G401 (cell line): ENCODE measurements around the gene SLX4IP. TPM values are rescaled to one million over a fixed set of nuclear protein-coding genes. Genes with fewer than 3 reads are reported as not detected.

Experiments used
- DNase-seq: peaks from one replicate; pipeline ENCODE4 v3.0.0-alpha.2; 2015; ENCODE audit warnings: low spot score
- in situ Hi-C: cut with HindIII; loops from 2 replicates; pipeline ENCODE4 v1.10.0; 2016; ENCODE audit warnings: low sequenced_read_pairs, mixed read lengths
- total RNA-seq: library from RNA; depleted of rRNA; stranded (reverse); fragments of >200 nt; shearing (Covaris generic); gene quantifications from 2 replicates; pipeline ENCODE4 v1.2.3, GENCODE V29; 2014

SLX4IP gene
- total RNA-seq, 1 experiment from 2014 or later = 2.7 TPM

DNA sequence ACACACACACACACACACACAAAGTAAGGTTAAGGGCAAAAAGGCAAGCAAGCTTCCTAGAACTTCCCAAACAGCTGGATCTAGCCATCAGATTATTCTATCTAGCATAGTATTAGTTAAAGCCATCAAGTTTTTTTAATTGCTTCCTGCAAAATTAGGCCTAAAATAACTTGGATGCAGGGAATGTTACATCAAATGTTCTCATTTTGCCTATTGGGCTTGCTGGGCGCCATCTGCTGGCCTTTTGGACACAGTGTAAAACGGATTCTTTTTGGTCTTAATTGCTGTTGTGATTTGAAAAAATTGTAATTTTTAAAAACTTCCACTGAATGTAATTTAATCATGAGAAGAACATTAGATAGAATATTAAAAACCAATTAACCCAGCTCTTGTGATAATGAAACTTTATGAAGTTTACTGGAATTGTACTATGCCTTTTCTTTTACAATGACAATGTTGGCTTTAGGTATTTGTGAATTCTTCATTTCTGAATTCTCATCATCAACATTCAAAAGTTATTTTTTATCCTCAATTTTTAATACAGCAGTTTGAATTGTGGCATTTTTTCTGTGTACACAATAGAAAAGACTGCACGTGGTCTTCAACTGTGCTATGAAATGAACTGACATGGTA is 7.9 kb upstream of the SLX4IP start:
- peak; percentile 82 for DNase-seq
- in situ Hi-C loops = no loop called here

DNA sequence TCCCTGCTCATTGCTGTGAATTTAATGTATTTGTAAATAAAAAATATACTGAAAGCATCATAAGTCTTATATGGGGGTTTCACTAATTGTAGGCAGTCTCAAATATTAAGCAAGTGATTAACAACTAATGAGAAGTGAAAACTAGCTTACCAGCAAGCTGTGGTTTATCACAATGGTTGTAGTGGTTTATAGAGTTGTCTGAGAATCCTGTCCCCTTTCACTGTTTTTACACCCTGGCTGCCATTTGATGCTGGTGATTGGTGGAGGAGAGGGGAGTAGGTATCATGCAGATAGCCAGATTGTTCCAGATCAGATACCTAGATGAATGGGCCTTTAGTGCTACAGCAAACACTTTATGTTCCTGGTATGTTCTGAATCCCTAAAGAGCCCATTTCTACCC is 7.1 kb upstream of the SLX4IP start:
- in situ Hi-C loops = no loop called here
- DNase-seq = no peak

DNA sequence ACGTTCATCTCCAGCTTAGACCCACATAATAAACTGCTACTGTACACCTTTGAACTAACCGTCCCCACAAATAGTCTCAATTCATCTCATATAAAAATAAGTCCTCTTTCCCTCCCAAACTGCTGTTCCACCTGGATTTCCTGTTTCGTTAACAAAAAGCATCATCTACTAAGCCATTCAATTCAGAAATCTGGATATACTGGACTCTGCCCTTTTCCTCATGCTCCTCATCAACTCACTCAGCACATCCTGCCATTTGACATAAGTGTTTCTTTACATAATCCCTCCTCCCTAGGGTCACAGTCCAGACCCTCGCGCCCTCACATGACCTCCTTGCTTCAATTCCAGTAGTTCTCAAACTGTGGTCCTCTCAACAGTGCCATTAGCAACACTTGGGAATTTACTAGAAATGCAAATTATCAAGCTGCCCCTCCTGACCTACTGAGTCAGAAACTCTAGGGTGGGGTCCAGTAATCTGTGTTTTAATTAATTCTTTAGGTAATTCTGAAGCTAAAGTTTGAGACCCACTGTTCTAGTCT is 5.6 kb upstream of the SLX4IP start:
- no peak for DNase-seq
- in situ Hi-C loops = no loop called here

DNA sequence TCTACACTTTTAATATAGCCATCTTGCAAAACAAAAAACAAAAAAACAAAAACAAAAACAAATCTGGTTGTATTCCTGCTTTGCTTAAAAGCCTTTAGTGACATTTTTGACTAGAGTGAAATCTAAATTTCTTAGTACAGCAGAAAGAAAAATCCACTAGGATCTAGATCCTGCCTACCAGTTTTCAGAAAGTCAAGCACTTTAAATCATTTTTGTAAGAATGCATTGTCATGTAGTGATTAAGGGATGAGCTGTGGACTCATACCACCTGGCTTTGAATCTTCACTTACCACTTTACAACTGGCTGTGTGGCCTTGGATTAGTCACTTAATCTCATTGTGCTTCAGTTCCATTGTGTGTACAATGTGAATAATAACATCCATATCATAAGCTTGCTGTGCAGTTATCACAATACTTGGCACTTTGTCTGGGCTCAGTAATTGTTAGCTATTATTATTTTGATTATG is 5.1 kb upstream of the SLX4IP start:
- DNase-seq = no peak
- in situ Hi-C loops = no loop called here

DNA sequence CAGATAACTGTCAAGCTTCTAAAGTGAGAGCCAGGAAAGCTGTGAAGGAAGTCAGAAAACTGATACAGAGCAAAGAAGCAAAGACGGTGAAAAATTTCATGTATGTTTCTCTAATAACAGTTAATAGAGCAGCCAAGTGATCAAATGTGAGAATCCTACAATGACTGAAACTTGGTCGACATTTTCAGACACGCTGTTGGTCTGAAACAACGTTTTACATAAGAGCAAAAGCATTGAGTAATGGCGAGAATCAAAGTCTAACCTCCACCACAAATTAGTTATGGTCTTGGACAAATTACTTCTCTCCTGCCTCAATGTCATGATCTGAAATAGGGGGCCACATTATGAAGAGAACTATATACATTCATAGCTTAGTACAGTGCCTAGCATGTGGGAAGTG is 4.4 kb upstream of the SLX4IP start:
- DNase-seq = no peak
- in situ Hi-C loops = no loop called here

DNA sequence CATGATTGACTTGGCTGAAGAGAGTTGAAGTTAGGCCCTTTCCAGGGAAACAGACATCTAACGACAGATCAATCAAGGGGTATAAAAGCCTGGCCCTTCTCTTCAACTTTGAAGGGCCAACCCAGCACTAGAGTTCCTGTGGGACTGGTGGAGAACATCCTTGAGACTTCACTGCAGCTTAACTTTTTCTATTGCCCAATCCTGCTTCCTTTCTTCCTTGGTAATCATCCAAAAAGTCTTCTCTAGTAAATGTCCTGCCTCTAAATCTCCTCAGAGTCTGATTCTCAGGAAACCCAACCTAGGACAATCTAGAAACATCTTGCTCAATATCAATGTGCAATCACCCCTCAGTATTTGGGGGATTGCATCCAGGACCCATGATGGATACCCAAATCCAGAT is 3.0 kb upstream of the SLX4IP start:
- in situ Hi-C loops = no loop called here
- no peak for DNase-seq

DNA sequence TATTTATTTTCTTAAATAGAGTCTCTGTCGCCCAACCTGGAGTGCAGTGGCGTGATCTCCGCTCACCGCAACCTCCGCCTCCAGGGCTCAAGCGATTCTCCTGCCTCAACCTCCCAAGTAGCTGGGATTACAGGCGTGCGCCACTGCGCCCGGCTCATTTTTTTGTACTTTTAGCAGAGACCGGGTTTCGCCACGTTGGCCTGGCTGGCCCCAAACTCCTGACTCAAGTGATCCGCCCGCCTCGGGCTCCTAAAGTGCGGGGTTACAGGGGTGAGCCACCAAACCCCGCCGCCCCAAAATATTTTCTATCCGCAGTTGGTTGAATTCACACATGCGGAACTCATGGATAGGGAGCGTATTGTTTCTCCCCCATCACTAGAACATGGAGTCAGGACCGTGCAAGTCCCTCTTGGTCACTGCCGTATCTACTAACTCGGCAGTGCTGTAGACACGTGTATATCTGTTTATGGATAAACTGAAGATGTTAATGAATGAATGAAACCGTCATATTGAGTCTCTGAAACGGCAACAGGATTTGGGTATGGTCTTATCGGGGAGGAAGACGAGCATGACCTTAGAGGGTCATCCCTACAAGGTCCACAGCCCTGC is 2.0 kb upstream of the SLX4IP start:
- in situ Hi-C loops = no loop called here
- no peak for DNase-seq

DNA sequence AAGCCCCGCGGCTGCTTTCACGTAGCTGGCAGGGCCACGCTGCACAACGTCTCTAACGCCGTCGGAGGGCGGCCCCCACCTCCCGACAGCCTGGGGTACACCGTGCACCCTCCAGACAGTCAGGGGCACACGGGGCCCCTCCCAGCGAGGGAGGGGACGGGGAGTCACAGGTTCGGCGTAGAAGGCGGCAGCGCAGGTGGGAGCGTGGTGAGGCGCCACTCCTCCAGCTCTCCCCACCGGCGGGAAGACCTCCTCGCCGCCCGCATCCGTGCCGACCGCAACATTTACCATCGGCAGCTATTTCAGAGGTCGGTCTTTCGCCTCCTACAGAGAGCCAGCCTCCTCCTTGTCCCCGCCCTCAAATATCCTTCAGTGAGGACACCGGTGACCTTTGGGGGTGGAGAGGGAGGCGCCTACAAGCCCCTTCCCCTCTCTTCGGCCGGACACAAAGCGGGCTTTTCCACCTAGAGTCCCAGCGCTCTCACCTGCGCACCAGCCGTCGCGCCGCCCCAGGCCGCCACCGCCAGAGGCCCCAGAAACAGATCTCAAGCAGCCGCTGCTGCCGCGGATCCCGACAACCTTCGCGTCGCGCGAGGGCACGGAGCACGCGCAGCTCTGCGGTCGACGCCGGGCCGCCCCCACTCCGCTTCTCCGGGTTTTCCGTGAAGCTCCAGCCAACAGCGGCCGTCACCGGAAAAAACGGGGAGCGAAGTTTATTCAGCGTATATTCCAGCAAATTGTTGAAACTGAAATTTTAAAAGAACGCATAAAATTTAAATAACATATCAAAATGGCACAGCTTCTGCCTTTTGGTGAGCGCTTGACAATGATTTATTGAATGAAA is 1.3 kb upstream of the SLX4IP start, which contains the start of gene MKKS:
Gene MKKS (minus strand): TSS at position 600 of the 844 bp plus-strand sequence. CDS start 20,708 bp downstream, outside the sequence.
- DNase-seq = no peak

DNA sequence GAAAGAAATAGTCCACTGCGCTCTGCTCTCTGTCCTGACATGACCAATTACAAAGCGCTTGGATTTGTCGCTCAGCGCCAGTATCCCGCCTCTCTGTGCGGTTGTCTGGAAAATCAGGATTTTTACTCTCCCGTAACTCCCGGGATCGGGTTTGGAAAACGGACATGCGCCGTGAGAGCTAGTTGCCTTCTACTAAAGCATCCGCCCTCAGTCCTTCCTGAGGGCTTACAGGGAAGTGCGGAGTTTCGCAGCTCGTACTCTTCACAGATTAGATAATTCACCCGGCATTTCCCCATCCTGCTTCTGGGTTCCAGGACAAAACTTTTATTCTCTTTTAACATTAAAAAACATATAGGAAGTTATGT is 656 bp upstream of the SLX4IP start:
- in situ Hi-C loops = no loop called here
- peak; percentile 98 for DNase-seq

More for the DNA sequence above, 1.3 kb upstream of the SLX4IP start, which contains the start of gene MKKS:
- in situ Hi-C loops = no loop called here

DNA sequence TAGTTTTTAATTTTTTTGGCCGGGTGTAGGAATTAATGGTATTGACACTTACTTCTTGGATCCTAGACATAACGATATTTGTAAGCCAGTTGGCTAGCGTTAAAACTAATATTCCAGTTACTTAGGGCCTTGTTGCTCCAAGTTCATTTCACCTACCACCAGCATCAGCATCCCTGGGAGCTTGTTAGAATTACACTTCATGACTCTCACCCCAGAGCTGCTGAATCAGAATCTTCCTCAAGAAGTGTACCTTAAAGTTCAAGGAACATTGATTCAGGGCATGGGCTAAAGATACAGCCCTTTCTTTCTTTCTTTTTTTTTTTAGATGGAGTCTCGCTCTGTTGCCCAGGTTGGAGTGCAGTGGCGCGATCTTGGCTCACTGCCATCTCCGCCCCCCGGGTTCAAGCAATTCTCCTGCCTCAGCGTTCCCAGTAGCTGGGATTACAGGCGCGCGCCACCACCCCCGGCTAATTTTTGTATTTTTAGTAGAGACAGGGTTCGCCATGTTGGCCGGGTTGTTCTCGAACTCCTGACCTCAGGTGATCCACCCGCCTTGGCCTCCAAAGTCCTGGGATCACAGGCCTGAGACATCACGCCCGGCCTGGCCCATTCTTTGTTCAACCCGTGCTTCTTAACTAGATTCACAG is 1.1 kb downstream of the SLX4IP start:
- in situ Hi-C loops = no loop called here
- no peak for DNase-seq

DNA sequence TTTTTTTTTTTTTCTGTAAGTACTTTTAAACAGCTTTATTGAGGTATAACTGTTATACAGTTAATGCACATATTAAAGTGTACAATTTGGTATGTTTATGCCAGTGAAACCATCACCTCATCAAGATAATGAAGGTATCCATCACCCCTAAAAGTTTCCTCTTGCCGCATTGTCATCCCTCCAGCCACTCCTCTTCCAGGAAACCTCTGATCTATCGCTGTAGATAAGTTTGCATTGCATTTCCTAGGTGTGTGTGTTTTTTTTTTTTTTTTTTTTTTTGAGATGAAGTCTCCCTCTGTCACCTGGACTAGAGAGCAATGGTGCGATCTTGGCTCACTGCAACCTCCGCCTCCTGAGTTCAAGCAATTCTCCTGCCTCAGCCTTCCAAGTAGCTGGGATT is 3.1 kb downstream of the SLX4IP start:
- DNase-seq = no peak
- in situ Hi-C loops = no loop called here

DNA sequence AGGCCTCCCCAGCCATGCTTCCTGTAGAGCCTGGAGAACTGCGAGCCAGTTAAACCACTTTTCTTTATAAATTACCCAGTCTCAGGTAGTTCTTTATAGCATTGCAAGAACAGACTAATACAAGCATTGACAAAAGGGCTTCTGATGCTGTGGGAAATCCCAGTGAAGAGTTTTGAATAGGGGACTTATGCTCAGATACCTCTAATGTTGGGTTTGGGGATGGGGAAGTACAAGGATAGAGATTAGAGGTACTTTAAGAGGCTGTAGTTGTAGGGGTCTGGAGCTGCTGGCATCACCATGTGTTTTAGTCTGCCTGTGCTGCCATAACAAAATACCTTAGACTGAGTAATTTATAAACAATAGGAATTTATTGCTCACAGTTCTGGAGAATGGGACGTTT is 8.8 kb downstream of the SLX4IP start:
- no peak for DNase-seq
- in situ Hi-C loops = no loop called here

DNA sequence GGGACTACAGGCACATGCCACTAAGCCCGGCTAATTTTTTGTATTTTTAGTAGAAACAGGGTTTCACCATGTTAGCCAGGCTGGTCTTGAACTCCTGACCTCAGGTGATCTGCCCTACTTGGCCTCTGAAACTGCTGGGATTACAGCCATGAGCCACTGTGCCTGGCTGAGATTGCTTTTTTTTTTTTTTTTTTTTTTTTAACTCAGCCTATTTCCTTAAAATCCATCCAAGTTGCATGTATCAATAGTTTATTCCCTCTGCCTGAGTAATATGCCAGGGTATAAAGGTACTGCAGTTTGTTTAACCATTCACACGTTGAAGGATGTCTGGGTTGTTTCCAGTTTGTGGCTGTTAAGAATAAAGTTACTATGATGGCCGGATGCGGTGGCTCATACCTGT is 10.7 kb downstream of the SLX4IP start:
- in situ Hi-C loops = no loop called here
- DNase-seq = no peak

DNA sequence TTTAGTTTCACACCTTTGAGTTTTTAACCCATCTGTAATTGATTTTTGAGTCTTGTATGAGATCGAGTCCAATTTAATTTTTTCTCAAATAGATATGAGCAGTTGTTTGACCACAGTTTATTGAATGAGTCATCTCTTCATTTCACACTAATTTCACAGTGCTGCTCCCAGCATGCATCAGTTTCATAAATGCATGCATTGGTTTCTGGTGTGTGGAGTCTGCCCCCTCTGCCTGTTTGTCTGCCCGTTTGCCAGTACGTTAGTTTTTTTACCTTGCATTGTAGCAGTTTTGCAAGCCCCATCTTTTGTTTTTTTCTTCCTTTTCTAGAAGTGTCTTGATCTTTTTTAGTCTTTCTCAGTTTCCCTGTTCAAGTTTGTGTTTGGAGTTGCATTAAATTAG is 11.9 kb downstream of the SLX4IP start:
- in situ Hi-C loops = no loop called here
- no peak for DNase-seq

DNA sequence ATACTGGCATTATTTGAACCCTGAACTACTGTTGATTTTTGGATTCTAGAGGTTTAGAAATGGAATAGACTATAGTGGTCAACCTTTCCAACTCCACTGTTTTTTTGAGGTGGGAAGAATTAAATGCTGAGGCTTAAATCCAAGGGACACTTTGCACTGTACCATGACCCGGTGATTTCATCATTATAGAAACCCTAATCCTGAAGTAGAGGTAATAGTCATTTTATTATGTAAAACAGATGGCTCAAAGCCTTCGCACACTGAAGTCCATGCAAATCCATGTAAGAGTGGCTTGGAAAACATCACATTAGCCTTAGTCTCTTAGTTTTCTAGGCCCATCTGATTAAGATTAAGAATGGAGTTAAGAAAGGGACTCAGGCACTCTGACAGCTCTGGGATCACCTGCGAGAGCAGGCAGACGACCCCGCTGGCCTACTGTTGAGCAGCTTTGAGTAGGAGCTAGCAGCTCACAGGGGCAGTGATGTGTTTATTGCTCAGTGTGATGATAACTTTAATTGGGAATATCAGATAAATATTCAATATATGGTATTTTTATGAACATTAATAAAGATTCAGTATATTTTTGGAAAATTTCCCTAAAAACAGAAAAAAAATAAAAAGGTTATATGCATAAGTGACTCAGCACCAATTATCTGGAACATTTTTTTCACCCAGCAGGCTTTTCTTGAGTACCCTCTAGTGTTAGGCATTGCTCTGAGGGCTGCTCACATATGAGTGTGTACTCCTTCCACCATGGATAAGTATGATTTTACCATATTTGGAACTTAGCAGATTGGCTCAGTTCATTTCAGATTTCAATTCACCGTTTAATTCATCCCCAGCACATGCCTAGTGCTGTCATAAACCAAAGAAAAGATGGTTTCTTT is 13.4 kb downstream of the SLX4IP start:
- in situ Hi-C loops = no loop called here
- no peak for DNase-seq

DNA sequence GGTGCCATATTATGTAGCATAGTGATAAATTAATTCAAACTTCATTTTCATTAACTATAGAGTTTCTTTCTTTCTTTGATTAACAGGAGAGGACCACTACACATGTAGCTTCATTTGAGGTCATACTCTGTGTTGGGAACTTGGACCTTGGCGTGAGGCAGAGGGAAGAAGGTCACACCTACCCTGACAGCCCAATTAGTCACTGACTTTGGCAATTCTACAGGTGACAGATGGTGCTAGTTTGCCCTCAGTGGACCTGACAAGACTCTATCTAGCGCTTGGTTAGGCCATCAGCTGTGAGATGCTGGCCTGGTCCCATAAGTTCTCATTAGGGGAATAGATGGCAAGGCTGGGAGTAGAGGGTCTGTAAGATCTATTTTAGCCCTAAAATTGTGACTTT is 14.2 kb downstream of the SLX4IP start:
- in situ Hi-C loops = no loop called here
- peak; percentile 87 for DNase-seq

DNA sequence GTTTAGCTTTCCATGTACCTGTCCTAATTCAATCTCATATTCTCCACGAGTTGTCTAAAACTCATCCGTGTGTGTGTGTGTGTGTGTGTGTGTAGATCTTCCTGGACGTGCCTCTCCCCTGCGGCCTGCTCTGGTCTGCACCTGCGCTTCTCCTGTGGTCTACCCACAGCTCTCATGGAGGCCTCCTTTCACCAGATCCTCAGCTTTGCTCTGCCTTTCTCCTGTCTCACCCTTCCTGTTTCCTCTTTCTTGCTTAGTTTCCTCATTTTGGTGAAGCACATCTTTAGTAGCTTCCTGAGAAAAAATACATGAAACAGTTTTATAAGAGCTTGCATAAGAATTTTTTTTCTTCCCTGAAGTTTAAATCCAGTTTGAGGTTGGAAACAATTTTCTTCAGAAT is 18.1 kb downstream of the SLX4IP start:
- no peak for DNase-seq
- in situ Hi-C loops = no loop called here

DNA sequence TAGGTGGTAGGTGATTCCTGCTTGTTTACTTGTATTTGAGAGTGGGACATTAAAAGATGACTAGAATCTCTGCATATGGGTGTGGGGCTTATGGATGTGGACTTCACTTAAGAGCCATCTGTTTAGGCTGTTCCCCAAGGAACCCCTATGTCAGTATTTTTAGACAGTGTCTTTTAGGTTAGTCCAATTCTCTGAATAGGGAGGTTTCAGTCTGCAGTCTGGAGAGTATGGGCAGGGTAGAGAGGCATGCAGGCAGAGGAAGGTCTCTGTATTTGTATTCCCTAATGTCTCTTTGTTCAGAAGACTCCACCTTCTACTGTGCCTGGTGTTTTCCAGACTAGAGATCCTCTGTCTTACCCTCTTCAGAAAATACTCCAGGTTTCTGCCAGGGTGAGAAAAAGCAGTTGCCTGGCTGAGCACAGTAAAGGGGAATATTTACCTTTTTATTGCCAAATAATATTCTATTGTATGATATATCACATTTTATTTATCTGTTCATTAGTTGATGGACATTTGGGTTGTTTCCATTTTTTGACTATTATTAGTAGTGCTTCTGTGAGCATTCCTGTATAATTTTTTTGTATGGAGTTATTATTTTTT is 19.1 kb downstream of the SLX4IP start:
- in situ Hi-C loops = no loop called here
- no peak for DNase-seq
